ENCODE measurements around the gene MAML3.

MAML3 gene

DNA sequence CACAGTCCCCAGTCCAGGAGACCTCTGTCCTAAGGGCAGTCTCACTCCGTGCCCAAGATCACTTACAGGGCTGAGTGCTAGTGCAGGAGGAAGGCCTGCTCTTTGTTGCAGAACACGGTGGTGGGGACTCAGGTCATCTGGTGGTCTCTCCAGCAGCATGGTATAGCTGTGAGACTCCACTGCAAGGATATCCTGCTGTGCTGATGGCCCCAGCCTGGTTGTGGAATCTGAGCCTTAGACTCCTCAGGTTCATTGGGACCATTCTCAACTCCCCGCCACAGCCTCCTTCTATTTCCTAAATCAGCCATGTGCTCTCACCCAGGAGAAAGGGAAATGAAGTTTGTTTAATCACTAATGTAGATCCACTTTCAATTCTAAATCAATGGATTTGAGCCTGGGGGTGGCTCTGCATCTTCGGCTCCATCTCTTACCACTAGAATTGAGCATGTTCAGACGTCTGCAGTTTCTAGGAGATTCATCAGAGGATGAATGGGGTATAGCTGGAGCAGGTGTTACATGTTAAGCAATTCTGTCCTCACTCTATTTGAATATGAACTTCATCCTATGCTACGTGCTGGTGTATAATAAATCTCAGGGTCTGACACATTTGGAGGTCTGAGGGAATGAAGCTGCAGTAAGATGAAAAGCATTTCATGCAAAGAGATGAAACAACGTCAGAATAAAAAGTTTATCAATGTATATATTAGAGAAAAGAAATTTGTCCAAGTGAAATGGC lies 299.1 kb downstream of the MAML3 start:
- TF ChIP-seq, protein P1, sequence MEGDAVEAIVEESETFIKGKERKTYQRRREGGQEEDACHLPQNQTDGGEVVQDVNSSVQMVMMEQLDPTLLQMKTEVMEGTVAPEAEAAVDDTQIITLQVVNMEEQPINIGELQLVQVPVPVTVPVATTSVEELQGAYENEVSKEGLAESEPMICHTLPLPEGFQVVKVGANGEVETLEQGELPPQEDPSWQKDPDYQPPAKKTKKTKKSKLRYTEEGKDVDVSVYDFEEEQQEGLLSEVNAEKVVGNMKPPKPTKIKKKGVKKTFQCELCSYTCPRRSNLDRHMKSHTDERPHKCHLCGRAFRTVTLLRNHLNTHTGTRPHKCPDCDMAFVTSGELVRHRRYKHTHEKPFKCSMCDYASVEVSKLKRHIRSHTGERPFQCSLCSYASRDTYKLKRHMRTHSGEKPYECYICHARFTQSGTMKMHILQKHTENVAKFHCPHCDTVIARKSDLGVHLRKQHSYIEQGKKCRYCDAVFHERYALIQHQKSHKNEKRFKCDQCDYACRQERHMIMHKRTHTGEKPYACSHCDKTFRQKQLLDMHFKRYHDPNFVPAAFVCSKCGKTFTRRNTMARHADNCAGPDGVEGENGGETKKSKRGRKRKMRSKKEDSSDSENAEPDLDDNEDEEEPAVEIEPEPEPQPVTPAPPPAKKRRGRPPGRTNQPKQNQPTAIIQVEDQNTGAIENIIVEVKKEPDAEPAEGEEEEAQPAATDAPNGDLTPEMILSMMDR (IDR thresholded peaks at IDR 0.05) = no peak

DNA sequence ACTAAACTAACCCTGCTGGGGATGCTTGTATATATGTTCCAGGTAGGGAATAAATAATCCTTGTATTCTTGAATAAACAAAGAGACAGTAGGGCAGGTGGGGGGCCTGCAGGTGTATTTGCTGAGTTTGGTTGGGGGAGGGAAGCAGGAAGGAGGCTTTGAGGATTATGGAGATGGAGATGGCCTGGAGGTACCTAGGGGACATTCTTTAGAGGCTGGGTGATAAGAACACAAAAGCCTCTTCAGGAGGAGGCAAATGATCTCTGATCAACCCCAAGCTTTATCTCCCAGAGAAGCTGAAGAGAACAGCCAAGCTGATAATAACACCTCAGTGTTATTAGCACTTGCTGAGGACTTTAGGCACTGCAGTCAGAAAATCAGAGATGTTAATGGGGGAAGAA lies 300.7 kb downstream of the MAML3 start:
- TF ChIP-seq, protein P1 (IDR thresholded peaks at IDR 0.05) = no peak

DNA sequence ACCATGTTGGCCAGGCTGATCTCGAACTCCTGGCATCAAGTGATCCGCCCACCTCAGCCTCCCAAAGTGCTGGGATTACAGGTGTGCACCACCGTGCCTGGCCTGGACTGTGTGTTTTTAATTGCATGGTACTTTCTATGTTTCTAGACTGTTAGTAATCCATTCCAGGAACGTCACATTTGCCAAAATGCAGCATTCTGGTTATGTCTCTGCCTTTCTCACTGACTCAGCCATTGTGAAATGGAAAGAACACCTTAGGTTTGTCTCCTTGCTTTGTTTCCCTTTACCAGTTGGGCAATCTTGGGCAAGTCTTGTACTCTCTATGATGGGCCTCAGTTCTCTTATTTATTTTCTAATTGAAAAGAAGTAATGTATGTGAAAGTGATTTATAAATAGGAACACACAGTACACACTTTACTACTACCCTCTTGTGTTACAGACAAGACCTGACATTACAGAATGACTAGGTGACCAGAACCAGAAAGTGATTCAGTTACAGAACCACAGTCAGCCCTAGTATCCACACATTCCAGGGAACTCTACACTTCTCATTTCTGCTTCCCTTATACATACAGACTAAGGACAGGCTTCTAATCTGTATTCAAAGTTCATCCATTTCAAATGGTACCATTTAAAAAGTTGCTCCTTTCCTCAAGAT lies 301.2 kb downstream of the MAML3 start:
- TF ChIP-seq, protein P1 (IDR thresholded peaks at IDR 0.05) = no peak

DNA sequence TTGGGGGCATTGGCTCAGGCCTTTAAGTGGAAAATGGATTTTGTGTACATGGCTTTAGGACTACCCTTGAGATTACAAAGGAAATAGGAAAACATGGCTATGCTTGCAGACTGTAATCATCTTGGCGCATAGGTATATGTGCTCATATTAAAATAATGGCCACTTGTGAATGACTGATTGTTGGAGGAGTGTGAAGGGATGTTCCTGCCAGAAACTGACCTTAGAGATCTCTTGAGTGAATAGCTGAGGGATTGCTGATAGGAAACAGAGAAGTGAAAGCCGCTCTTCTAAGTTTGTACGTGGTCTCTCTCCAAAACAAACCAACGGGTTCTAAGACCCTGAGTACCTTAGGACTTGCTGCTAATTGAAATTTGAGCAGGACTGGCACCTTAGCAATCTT lies 302.3 kb downstream of the MAML3 start:
- TF ChIP-seq, protein P1 (IDR thresholded peaks at IDR 0.05) = no peak

DNA sequence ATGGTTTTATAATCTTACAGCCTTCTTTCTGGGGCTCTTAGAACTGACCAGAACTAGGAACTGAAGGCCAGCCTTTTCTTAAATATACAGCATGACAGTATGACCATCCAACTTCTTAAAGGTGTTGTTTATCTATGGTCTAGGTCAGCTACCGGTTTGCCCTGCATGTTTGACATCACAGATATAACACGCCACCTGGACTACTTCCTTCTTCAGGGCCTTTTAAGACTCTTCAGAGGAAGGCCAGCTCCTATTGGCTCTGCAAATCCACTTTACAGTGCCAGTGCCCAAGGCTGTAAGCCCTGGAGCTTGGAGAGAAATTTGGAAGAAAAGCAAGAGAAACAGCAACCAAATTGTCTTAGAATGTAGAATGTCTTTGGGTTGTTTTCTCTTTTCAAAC lies 302.9 kb downstream of the MAML3 start:
- TF ChIP-seq, protein P1 (IDR thresholded peaks at IDR 0.05) = no peak

DNA sequence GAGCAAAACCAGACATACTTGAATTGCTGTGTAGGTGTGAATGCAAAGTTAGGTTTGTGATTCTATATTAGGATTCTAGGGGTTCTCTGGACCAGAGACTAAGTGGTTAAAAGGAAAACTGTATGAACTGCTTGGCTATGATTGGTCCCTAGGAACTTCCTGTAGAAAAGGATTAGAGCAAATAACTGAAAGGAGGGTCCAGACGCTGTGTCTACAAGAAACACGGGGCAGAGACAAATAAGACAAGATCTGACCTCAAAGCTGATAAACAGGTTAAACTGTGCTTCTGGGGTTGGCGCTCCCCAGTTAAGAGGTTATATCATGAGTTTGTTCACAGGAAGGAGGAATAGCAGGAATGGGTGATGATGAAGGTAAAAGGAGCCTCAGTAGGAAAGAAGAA lies 304.8 kb downstream of the MAML3 start:
- TF ChIP-seq, protein P1 (IDR thresholded peaks at IDR 0.05) = no peak

DNA sequence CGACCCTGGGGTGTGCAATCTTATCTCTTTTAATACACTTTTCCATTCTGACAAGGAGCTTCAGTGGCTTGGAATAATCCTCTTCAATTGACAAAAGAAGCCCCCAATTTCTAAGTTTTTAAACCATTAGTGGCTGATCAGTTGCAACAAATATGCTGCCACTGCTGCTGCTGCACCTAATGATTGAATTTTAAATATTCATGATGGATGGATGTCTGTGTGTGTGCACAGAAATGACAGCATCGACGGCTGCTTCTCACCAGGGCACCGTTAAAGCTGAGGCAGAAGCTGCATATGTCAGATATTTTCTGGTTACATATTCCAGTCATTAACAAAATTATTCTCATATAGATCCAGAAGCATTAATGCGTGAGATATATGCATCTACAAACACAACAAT lies 306.0 kb downstream of the MAML3 start:
- TF ChIP-seq, protein P1 (IDR thresholded peaks at IDR 0.05) = no peak

All from LNCAP (cell line).